HepG2 (cell line): Measurements from ENCODE around the gene KIF1B. TPM values are rescaled to one million over a fixed set of nuclear protein-coding genes. Genes with fewer than 3 reads are reported as not detected.

Experiments used
- KDM2A ChIP-seq: sonication (generic); formaldehyde crosslinking; IDR thresholded peaks from 2 replicates; pipeline ENCODE4 v1.4.0; 2020; ENCODE audit warnings: low read depth, missing genetic modification reagents, borderline replicate concordance
- MXI1 ChIP-seq: IDR thresholded peaks from 3 replicates; pipeline ENCODE4 v1.6.1; 2012; ENCODE audit warnings: low read depth, low read length, inconsistent platforms, borderline replicate concordance
- RARG ChIP-seq: sonication (generic); formaldehyde crosslinking; IDR thresholded peaks from 2 replicates; pipeline ENCODE4 v1.4.0; 2020; ENCODE audit warnings: low read depth, mild to moderate bottlenecking, missing genetic modification reagents
- SNAI1 ChIP-seq: sonication (generic); formaldehyde crosslinking; IDR thresholded peaks from 2 replicates; pipeline ENCODE4 v1.5.0; 2020; ENCODE audit warnings: mild to moderate bottlenecking, missing genetic modification reagents, borderline replicate concordance
- ZMYM3 ChIP-seq: sonication (generic); formaldehyde crosslinking; IDR thresholded peaks from 2 replicates; pipeline ENCODE4 v1.5.1; 2020; ENCODE audit warnings: mild to moderate bottlenecking, missing genetic modification reagents
- polyA plus RNA-seq, 8 experiments: library from polyadenylated mRNA; depleted of rRNA in 3 of 8; stranded (reverse) in 7 of 8; unstranded in 1 of 8; fragments of >200 nt; fragmentation: Illumina TruSeq in 4 of 8; extraction: Trizol in 4 of 8; gene quantifications; 2 replicates each; pipeline versions ENCODE4 v1.2.1 to v1.2.3, GENCODE V29; 2011 to 2016; ENCODE audit warnings: low read depth in 4 of 8, missing spikeins in 1 of 8, mixed read lengths in 1 of 8; ENCODE audit not compliant: insufficient read depth in 1 of 8
- total RNA-seq, 5 experiments: library from RNA; depleted of rRNA; stranded (reverse); fragments of >200 nt; fragmentation: Illumina TruSeq; extraction: Trizol; gene quantifications; 2 replicates each; pipeline ENCODE4 v1.2.3, GENCODE V29; 2016; ENCODE audit warnings: low read depth in 1 of 5
- TF ChIP-seq, protein P1 (sequence below): fragments of 450-650 bp; IDR thresholded peaks from 2 replicates; pipeline ENCODE4 v1.6.1; 2016
- TF ChIP-seq, protein P2 (sequence below): IDR thresholded peaks from 2 replicates; pipeline ENCODE4 v1.4.0; 2020; ENCODE audit warnings: mild to moderate bottlenecking, missing genetic modification reagents
- TF ChIP-seq, protein P3 (sequence below), 2 experiments: fragments of 450-650 bp in 1 of 2; sonication (generic) in 1 of 2; formaldehyde crosslinking in 1 of 2; IDR thresholded peaks; 2 replicates each; pipeline versions ENCODE4 v1.6.1 to v1.8.0; 2016 to 2022; ENCODE audit warnings: antibody characterized with exemption in 1 of 2, mild to moderate bottlenecking in 1 of 2, missing genetic modification reagents in 1 of 2

KIF1B gene
- total and polyA plus RNA-seq, 2 of the 13 experiments (the other 11 are each of a cell fraction or from before 2014, with no cell fraction given) = 26.7 to 32.5 TPM

DNA sequence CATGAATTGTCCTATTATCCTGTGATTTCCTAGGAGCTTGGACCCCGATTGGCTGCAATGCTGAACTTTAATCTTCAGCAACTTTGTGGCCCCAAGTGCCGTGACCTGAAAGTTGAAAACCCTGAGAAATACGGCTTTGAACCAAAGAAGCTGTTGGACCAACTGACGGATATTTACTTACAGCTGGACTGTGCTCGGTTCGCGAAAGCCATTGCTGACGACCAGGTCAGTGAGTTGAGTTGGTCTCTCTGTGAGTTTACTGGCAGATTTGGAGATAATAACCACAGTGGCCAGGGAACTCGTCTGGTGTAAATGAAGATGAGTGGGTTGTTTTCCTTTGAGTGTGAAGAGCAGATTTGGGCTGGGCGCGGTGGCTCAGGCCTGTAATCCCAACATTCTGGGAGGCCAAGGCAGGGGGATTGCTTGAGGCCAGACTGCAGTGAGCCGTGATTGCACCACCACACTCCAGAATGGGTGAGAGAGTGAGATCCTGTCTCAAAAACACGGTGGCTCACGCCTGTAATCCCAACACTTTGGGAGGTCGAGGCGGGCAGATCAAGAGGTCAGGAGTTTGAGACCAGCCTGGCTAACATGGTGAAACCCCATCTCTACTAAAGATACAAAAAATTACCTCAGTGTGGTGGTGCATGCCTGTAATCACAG is 39.1 kb upstream of the KIF1B start (continued):
- TF ChIP-seq, protein P1, sequence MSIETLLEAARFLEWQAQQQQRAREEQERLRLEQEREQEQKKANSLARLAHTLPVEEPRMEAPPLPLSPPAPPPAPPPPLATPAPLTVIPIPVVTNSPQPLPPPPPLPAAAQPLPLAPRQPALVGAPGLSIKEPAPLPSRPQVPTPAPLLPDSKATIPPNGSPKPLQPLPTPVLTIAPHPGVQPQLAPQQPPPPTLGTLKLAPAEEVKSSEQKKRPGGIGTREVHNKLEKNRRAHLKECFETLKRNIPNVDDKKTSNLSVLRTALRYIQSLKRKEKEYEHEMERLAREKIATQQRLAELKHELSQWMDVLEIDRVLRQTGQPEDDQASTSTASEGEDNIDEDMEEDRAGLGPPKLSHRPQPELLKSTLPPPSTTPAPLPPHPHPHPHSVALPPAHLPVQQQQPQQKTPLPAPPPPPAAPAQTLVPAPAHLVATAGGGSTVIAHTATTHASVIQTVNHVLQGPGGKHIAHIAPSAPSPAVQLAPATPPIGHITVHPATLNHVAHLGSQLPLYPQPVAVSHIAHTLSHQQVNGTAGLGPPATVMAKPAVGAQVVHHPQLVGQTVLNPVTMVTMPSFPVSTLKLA = no peak
- TF ChIP-seq, protein P2, sequence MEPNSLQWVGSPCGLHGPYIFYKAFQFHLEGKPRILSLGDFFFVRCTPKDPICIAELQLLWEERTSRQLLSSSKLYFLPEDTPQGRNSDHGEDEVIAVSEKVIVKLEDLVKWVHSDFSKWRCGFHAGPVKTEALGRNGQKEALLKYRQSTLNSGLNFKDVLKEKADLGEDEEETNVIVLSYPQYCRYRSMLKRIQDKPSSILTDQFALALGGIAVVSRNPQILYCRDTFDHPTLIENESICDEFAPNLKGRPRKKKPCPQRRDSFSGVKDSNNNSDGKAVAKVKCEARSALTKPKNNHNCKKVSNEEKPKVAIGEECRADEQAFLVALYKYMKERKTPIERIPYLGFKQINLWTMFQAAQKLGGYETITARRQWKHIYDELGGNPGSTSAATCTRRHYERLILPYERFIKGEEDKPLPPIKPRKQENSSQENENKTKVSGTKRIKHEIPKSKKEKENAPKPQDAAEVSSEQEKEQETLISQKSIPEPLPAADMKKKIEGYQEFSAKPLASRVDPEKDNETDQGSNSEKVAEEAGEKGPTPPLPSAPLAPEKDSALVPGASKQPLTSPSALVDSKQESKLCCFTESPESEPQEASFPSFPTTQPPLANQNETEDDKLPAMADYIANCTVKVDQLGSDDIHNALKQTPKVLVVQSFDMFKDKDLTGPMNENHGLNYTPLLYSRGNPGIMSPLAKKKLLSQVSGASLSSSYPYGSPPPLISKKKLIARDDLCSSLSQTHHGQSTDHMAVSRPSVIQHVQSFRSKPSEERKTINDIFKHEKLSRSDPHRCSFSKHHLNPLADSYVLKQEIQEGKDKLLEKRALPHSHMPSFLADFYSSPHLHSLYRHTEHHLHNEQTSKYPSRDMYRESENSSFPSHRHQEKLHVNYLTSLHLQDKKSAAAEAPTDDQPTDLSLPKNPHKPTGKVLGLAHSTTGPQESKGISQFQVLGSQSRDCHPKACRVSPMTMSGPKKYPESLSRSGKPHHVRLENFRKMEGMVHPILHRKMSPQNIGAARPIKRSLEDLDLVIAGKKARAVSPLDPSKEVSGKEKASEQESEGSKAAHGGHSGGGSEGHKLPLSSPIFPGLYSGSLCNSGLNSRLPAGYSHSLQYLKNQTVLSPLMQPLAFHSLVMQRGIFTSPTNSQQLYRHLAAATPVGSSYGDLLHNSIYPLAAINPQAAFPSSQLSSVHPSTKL (CRISPR knock-in tag) = peak; percentile 85
- 0 out of 2 replicates have a peak, but pooled peaks have one; percentile 36 for TF ChIP-seq RARG (CRISPR knock-in tag)
- peak; percentile 31; the same call in 1 of the 3 replicates for TF ChIP-seq MXI1
- TF ChIP-seq KDM2A (CRISPR knock-in tag) = peak; percentile 13; the same call in 1 of the 2 replicates
- 0 out of 2 replicates have a peak, but pooled peaks have one; percentile 39 for TF ChIP-seq SNAI1 (CRISPR knock-in tag)
- TF ChIP-seq ZMYM3 (CRISPR knock-in tag) = peak; percentile 81
- TF ChIP-seq, protein P3, sequence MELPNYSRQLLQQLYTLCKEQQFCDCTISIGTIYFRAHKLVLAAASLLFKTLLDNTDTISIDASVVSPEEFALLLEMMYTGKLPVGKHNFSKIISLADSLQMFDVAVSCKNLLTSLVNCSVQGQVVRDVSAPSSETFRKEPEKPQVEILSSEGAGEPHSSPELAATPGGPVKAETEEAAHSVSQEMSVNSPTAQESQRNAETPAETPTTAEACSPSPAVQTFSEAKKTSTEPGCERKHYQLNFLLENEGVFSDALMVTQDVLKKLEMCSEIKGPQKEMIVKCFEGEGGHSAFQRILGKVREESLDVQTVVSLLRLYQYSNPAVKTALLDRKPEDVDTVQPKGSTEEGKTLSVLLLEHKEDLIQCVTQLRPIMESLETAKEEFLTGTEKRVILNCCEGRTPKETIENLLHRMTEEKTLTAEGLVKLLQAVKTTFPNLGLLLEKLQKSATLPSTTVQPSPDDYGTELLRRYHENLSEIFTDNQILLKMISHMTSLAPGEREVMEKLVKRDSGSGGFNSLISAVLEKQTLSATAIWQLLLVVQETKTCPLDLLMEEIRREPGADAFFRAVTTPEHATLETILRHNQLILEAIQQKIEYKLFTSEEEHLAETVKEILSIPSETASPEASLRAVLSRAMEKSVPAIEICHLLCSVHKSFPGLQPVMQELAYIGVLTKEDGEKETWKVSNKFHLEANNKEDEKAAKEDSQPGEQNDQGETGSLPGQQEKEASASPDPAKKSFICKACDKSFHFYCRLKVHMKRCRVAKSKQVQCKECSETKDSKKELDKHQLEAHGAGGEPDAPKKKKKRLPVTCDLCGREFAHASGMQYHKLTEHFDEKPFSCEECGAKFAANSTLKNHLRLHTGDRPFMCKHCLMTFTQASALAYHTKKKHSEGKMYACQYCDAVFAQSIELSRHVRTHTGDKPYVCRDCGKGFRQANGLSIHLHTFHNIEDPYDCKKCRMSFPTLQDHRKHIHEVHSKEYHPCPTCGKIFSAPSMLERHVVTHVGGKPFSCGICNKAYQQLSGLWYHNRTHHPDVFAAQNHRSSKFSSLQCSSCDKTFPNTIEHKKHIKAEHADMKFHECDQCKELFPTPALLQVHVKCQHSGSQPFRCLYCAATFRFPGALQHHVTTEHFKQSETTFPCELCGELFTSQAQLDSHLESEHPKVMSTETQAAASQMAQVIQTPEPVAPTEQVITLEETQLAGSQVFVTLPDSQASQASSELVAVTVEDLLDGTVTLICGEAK (IDR thresholded peaks at IDR 0.05) = no peak
- TF ChIP-seq, protein P3 (CRISPR knock-in tag; IDR thresholded peaks at IDR 0.05) = peak; percentile 18; the same call in 1 of the 2 replicates
